NCI-H1417 (cell line): ENCODE results near the gene MYO5A.
"Not testable (repeated sequence)": the region's sequence is repeated elsewhere in the genome, so short reads cannot be mapped to it uniquely, and the experiment has no call there.

Experiments
- DNase-seq, 3 experiments: peaks; one replicate each; lab custom pipeline; 2025; lab: John Stamatoyannopoulos, UW

Gene MYO5A

DNA sequence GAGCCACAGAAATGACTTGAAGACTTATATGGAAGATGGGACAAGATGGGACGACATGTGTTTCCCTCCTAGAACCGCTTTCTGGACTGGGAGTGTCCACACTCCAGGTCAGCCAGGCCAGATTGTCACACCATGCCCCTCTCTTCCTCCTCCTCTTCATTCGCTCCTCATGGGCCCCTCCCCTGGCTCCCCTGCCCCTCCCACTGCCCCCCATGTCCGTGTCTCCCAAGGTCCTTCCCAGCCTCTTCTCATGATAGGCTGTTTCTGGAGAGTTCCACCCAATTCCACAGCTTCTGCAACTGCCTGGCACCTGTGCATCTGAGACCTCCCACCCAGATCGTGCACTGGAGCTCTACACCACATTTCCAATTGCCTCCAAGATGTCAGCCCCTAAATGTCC is 239.7 kb downstream of the MYO5A start:
- DNase-seq: no peak

DNA sequence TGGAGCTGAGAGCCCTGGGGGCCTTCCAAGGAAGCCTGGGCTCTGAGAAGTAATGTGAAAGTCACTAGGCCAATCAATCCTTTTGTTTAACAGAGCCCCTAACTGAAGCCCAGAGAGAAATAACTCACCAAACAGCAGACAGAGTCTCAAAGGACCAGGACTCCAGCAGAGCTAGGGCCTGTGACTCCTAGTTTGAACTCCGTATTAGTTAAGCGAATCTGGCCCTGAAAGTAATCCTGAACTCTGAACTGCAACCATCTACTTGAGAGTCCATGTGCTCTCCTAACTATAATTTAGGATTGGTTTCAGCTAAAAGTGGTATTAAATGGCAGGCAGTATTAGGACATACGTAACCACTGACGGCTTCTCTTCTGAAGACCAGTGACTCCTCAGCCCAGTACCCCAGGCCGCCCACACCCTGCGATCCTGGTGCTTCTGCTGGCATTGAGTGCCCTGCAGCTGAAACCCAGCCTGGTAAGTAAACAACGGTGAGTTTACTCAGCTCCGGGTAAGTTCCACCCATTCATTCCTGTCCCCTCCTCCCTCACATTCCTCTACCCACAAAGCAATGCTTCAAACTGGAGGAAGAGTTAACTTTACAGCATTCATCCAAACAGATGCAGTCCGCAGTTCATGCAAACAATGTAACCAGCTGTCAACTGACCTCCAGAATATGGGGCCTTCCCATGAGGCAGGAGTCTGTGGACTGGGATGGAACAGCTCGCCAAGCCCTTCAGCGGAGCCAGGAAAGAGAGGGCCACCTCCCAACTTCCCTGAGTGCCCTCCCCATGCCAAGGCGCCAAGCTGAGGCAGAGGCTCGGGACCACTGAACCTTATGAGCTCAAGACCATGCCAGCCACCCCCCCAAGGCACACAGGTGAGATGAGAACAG is 240.4 kb downstream of the MYO5A start:
- peak; percentile 2 to 48 (median 10) for DNase-seq

DNA sequence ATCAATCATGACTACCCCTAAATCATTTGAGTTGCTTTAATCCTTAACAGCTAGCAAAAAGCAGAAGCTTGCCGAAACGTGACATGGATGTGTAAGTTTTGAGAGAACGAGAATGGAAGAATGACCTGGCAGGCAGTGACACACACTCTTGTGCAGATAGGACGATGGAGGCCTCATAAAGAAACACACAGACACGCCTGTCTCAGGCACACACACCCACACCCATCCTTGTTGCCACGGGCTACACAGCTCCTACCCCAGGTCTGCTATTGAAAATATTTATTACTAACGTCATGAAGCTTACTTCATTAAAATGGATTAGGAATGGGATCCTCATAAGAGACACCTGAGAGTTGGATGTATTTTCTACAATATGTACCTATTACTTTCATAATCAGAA is 241.6 kb downstream of the MYO5A start:
- DNase-seq: no peak

DNA sequence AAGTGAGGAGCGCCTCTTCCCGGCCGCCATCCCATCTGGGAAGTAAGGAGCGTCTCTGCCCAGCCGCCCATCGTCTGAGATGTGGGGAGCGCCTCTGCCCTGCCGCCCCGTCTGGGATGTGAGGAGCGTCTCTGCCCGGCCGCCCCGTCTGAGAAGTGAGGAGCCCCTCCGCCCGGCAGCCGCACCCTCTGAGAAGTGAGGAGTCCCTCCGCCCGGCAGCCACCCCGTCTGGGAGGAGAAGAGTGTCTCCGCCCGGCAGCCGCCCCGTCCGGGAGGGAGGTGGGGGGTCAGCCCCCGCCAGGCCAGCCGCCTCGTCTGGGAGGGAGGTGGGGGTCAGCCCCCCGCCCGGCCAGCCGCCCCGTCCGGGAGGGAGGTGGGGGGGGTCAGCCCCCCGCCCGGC is 242.7 kb downstream of the MYO5A start:
- not testable (repeated sequence) for DNase-seq

DNA sequence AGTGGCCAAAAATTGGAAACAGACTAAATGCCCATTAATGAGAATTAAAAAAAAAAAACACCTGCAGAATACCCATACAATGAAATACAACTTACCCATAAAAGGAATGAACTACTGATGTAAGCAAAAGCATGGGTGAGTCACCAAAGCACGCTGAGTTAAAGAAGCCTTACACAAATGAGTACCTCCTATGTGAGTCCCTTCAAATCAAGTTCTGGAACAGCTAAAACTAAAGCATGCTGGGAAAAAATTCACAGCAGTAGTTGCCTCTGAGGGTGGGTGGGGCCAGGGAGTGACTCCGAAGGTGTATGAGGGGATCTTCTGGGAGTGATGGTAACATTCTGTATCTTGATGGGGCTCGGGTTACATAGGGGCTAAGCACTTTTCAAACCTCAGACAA is 244.5 kb downstream of the MYO5A start:
- no peak for DNase-seq

DNA sequence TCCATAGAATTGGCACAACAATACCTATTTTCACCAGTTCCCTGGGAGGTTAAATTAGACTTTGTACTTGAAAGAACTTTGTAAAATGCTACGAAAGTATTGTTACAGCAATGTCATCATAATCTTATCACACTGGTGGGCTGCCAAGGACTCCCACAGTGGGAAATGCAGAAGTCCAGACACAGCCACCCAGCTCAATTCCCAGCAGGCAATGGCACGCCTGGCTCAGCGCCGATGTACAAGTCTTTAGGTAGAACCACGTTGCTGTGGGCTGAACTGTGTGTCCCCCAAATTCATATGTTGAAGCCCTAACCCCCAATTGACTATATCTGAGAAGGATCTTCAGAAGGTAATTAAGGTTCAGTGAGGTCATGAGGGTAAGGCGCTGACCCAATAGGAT is 245.4 kb downstream of the MYO5A start:
- DNase-seq: no peak

DNA sequence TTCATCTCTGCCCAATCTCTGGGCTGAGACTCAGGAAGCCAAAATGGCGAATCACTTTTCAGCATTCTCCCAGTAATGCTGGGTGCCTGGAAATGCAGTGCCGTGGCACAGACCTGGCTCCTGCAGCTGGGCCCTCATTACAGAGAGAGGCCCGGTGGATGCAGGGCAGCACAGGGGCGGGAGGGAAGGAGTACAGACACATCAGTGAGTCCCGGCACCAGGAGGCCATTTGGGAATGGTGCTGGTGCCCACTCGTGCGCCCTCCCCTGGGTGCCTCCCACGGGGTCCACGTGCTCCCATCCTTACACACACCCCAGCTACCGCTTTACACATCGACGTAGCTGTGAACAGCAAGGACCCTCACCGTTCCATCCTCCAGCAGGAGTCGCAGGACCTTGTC is 246.3 kb downstream of the MYO5A start:
- no peak for DNase-seq

DNA sequence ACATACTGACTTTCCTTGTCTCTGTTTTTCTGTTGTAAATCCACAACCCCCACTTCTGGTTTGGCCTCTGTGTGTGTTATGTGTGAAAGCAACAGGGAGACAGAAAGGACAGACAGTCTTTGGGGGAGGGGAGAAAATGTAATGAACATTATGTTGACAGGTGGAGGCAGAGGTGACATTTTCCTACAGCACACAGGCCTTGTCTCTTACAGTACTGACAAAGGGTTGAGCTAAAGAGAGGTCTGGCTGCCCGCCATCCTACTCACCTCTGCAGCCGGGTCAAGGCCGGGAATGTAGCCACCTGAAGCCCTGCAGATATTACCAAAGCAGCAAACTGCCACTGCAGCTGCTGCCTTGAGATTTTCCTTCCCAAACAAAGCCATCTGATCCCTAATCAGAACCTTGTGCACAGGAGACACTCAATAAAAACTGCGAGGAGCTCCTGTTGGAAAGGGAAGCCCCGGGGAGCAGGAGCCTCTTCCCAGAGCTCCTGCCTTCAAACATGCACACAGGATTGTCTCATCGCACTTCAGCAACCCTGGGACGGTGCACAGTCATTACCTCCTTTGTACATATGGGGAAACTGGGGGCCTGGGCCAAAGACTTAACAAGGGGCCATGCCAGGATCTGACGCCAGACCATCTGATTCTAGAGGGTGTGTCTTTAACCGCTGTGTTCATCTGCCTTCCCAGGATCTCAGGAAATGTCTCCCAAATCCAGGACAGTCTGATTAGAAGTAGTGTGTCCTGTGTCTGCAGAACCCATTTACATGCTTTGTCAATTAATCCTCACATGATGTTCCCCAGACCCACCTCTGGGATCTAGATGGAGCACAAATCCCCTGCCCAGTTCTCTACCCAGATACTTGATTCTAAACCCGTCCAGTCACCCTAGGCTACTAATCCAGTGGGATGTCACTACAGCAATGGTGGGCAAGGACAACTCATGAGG is 247.3 kb downstream of the MYO5A start:
- DNase-seq: no peak

DNA sequence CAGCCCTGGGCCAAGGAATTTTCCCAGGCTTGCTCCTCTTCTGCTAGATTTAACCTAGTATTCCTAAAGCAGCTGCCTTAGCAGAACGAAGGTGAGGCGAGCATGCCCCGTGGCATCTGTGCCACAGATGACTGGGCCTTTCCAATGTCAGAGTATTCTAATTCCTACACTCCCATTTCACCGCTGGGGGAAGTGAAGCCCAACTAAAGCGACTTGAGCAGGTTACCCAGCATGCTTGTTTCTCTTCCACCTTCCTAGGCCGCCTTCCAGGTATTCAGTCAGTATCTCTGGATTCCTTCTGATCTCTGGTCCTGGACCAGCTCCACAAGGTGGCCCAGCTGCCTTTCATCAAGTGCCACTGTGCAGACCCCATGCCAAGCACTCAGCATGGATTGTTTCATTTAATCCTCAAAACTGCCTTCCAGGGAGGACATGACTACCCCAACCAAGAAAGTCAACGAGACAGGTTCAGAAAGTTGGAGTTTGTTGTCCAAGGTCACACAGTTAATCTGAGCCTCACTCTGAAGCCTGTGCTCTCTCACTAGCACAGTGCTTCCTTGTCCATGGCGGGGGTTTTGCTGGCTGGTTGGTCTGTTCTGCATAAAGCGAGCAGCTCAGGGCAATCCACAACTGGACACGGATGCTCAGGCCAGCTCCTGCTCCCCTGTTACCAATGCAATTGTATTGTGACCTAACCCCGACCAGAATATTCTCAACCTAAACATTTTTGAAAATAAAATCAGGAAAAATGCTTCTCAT is 248.2 kb downstream of the MYO5A start:
- no peak for DNase-seq

DNA sequence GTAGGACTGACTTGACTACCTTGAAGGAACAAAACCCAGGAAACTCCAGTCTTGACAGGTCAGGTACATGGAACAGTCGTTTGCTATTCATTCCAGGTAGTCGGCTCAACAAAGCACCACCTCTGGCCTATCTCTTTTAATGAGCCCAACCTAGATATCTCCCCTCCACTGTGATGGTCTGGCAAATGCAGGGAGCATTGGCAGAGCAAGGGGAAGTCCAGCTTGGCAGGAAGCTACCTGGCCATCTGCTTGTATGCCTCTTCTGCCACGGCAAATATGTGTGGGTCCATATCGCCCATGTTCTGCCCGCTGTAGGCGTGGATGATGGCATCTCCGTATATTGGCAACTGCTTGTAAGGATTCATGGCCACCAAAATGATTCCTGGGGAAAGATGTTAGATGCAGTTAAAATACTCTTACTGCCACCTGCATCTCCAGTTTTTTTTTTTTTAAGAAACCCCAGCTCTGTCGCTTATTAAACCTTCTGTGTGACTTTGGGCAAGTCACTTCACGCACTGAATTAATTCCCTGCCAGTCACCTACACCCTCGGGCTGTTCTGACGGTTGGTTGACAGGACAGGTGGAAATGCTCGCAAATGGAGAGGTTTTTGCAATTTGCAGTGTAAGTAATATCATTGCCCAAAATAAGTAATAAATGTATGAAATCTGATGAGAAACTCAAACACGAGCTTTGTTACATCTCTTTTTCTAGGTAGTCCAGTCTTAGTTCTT is 249.9 kb downstream of the MYO5A start:
- DNase-seq: no peak

DNA sequence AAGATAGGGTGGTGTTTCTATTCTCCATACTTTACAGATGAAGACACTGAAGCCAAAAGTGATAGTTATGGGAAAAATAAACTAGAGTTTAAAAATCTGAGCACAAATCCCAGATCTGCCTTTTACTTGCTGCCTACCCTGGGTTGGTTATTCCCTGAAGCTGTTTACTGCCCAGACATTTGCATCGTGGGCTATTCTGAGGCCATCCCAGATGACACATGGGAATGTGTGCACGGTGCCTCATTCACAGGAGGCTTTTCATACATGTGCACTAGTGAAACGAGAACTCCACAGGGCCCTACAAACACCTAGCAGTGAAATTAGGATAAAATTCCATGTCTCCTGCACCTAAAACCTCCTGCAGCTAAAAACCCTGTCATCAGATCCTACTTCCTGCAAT is 250.5 kb downstream of the MYO5A start:
- no peak for DNase-seq

DNA sequence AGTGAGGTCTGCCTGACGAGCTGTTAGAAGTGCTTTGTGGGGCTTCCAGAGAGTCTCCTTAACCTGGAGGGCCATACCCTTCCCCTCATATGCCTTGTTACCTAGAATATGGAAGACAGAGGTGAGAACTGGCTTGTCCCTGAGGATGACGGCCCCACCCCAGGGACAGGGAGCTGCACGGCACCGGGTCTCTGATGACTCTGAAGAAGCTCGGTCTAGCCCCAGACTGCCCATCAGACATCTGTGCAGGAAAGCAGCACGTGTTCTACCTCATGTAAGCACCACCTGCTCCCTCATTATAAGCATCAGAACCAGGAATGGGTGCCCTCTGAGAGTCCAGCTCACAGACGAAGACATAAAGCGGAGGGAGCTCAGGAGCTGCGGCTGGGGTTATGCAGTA is 251.1 kb downstream of the MYO5A start:
- no peak for DNase-seq

DNA sequence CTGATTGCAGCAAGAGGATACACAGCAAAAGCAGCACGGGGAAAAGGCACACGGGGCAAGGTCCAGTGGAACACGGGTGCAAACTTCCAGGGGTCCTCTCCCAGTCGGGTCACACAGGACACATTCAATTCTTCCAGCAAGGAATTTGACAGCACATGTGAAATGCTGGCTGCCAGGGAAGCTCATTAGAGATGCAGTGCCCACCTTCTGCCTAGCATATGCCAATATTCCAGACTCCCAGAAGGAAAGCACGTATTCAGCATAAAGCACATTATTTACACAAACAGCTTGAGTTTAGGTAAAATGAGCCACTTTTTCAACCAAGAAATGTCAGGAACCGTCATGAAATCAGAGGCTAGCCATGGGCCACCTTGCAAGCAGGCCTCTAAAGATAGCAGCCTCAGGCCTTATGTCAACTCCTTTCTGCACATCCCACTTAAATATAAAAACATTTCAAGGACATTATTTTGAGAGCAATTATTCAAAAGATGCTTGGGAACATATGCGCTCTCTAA is 252.4 kb downstream of the MYO5A start:
- DNase-seq: no peak

DNA sequence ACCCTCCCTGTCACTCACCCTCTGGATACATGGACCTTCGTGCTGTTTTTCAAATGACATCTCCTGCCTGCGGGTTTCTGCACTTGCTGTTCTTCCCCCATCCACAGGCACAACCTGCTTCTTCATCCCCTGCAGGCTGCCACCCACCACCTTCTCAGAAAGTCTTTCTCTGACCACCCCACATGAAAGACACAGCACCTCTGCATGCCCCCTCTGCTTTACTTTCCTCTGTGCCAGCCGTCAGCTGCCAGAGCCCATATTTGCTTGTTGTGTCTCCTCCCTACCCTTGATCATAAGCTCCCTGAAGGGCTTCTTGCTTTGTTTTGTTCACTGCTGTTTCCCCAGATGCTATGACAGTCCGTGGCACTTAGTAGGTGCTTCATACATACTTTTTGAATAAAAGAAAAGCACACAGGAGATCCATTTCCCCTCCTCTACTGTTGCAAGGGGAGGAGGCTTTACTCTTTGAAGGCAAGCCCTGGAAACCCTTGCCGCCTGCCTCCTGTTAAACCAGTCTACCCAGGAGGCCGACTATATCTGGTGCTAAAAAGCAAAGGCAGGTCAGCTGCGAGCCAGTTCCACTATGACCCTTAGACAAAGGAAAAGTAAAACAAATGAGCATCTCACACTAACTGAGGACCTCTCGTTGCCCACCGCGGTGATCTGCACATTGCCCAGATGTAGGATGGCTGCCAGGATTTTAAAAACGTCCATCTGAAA is 265.0 kb downstream of the MYO5A start:
- no peak for DNase-seq

DNA sequence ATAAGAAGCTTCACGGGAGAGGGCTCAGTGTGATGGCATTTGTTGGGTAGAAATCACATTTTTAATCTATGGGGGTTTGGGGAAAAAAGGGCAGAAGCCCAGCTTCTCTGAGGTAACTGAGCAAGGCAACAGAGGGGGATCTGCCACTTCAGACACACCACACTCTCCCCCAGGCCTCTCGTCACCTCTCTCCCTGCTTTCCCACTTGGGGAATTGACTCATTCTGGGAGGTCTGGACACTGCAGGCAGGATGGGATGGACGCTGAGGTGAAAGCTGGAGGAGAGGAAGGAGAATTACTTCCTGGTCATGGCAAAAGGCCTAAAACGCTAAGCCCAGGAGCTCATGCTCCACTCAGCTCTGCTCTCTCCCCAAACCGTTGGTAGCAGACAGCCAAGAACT is 266.3 kb downstream of the MYO5A start:
- no peak for DNase-seq

DNA sequence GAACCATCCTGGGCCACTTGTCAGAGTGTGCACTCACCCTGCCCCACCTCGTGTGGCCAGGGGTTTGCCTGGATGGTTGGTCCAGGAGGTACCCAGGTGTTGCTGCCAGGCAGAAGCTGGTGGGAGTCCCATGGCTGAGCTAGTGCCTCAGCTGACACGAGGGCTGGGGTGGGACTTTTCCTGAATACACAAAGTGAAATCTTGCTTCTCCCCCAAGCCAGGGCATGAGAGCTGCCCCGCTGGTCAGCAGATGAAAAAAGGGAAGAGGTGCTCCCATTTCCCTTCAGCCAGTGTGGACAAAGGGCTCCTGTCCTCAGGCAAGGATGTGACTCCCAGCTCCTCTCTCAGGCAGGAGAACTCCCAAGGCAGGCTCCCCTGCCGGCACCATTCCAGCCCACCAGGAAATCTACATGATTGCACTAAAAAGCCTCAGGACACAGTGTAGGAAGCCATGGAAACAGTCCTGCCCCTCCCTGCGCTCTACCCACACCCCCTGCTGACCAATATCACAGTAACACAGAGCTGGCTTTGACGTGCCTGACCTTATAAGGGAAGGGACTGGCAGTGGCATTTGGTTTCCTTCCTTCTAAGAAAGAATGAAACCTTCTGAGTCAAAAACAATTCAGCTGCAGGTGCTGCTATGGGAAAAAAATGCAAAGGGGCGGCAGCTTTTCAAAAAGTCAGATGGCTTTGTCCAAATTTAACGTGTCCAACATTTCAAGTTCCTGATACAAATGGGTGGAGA is 267.0 kb downstream of the MYO5A start:
- DNase-seq: peak in 2 of 3 experiments; percentile 13 to 57

DNA sequence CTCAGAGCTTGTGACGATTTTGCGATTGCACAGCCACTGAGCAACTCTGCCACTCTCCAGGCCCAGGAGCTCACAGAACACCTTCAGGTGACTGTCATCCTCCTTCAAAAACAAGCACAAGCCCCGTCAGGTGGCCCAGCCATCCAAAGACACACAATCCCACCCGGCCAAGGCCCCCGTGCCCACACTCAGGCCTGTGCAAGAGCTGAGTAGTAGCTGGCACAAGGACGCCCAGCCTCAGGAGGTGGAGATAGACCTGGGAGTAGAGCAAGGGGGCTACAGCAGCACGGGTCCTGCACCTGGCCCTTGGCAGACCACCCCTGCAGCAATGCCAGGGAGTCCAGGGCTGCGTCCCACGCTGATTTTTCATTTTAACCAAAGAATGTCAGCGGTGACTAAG is 267.7 kb downstream of the MYO5A start:
- no peak for DNase-seq

DNA sequence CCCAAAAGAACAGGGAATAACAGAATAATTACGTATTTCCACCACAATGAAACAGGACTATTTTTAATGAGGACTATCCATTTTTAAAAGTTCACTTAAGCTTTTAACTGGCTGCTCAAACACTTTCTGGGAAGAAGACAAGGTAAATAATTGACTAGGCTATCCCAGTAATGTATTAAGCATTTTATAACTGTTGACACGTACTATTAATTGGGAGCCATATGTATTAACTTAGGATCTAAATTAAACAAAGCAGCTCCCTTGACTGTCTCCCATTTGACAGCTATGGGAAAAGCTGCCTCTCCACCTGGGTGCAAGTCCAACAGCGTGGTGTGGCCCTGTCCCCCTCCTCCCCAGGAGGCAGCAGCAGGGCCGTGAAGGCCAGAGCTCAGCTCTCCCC is 269.2 kb downstream of the MYO5A start:
- DNase-seq: no peak

DNA sequence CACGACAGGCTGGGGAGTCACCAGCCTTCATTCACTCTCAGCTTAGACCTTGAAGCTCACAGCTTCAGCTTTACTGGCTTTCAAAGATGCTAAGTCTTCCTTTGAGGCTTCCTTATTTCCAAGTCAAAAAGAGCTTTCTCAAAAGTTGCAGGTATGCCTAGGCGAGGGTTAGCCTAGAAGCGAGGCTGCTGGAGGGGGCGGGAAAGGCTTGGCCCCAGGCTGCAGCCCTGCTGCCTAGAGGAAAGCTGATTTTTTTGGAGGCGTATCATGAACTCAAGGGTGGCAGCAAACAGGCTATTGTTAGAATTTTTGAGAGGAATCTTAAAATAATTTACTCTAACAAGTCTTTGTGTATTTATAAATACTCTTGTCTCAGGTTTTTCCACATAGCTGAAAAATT is 270.2 kb downstream of the MYO5A start:
- no peak for DNase-seq

DNA sequence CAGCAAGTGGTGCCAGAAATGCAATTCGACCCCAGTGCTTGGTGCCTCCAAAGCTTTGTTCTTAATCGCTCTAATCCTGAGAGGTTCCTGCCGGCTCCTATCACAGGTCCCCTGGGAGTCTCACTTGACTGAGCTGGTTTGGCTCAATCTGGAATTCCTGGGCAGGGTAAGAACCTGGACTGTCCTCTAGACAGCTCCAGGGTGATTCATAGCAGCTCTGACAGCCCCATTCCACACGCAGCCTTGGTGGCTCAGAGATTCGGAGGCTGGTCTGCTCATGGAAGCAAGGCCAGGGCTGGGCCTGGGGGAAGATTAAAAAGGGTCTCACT is 271.0 kb downstream of the MYO5A start:
- peak in 1 of 3 experiments; percentile 59 for DNase-seq
